ENCODE data around the gene ADAP2. TPM values are rescaled to one million over a fixed set of nuclear protein-coding genes. Genes with fewer than 3 reads are reported as not detected.

Gene ADAP2
- polyA plus RNA-seq, 4 donors: 0.89 to 6.1 (median 4.2) TPM

- H3K27me3 ChIP-seq (ENCODE audit: control insufficient read depth in 3 of 3, insufficient read depth in 3 of 3, low read length in 3 of 3): peaks cover 0 to 5% (median 0%) of the 10 kb centered on the region in 3 donors
- no peak for FAIRE-seq
- H3K36me3 ChIP-seq (ENCODE audit: control insufficient read depth in 3 of 3, insufficient read depth in 2 of 3, low read depth in 1 of 3, low read length in 3 of 3): peaks cover 0 to 4% (median 0%) of the 10 kb centered on the region in 3 donors
- H3K4me3 ChIP-seq (ENCODE audit: low read depth in 1 of 3, low read length in 3 of 3): peak overlapping the region; percentile 65 to 70 (median 66)
- WGBS, 3 donors: 68 to 73% (median 72%) methylated on average over 9 of the region's 9 CpGs
- H3K4me1 ChIP-seq (ENCODE audit: control insufficient read depth in 3 of 3, insufficient read depth in 2 of 3, low read depth in 1 of 3, low read length in 2 of 3): peaks cover 0 to 4% (median 0%) of the 10 kb centered on the region in 3 donors
- peak overlapping the region in 2 of 3 donors; percentile 56 to 76 for H3K27ac ChIP-seq (ENCODE audit: low read depth in 1 of 3, low read length in 2 of 3)
- no peak for DNase-seq
- no peaks in the 10 kb centered on the region for H3K9me3 ChIP-seq (ENCODE audit: control insufficient read depth in 2 of 2, insufficient read depth in 1 of 2, low read depth in 1 of 2, low read length in 1 of 2)
These were observed 86.1 kb downstream of the ADAP2 start for GRCh38 chr17:31007695-31008373.

GRCh38 chr17:31008374-31009041 lies 86.8 kb downstream of the ADAP2 start:
- peaks cover 0 to 5% (median 0%) of the 10 kb centered on the region in 3 donors for H3K27me3 ChIP-seq (ENCODE audit: control insufficient read depth in 3 of 3, insufficient read depth in 3 of 3, low read length in 3 of 3)
- peak; percentile 52 to 82 for DNase-seq
- peaks cover 0 to 4% (median 0%) of the 10 kb centered on the region in 3 donors for H3K36me3 ChIP-seq (ENCODE audit: control insufficient read depth in 3 of 3, insufficient read depth in 2 of 3, low read depth in 1 of 3, low read length in 3 of 3)
- H3K4me1 ChIP-seq (ENCODE audit: control insufficient read depth in 3 of 3, insufficient read depth in 2 of 3, low read depth in 1 of 3, low read length in 2 of 3): peaks cover 0 to 4% (median 0%) of the 10 kb centered on the region in 3 donors
- FAIRE-seq: no peak
- 1% methylated on average over 60 to 65 of the region's 65 CpGs for WGBS, 3 donors
- peak overlapping the region; percentile 65 to 70 (median 66) for H3K4me3 ChIP-seq (ENCODE audit: low read depth in 1 of 3, low read length in 3 of 3)
- H3K27ac ChIP-seq (ENCODE audit: low read depth in 1 of 3, low read length in 2 of 3): peak overlapping the region; percentile 1 to 76 (median 56)
- H3K9me3 ChIP-seq (ENCODE audit: control insufficient read depth in 2 of 2, insufficient read depth in 1 of 2, low read depth in 1 of 2, low read length in 1 of 2): no peaks in the 10 kb centered on the region

Other genes starting within 250 kb of the ADAP2 start
- 1 to 10 TPM; 5.6 to 10.0 (median 5.9) TPM for gene CRLF3, start 97.3 kb upstream of the ADAP2 start, polyA plus RNA-seq
- gene ATAD5, start 90.0 kb upstream of the ADAP2 start, polyA plus RNA-seq: 1 to 10 TPM in 2 of 4 donors, under 1 TPM in 2; 0.22 to 4.9 (median 0.82) TPM
- 10 to 100 TPM; 11.2 to 24.5 (median 12.8) TPM for gene TEFM, start 15.7 kb upstream of the ADAP2 start, polyA plus RNA-seq
- 10 to 100 TPM; 12.3 to 20.5 (median 15.4) TPM for gene RNF135, start 49.1 kb downstream of the ADAP2 start, polyA plus RNA-seq
- 10 to 100 TPM in 2 of 4 donors, 1 to 10 TPM in 2; 7.7 to 27.3 (median 9.5) TPM for gene NF1, start 173.0 kb downstream of the ADAP2 start, polyA plus RNA-seq

Measured in small intestine (tissue), 7 donors.